Fibroblast of lung (primary cell): Measurements from ENCODE around the gene SNAPC2. TPM values are rescaled to one million over a fixed set of nuclear protein-coding genes. Genes with fewer than 3 reads are reported as not detected.

Experiments
- DNase-seq, 2 donors: peaks; one replicate each; pipeline versions ENCODE4 v3.0.0 to v3.0.0-alpha.2; 2010; ENCODE audit warnings: low read depth in 2 of 2
- H2AFZ ChIP-seq: 2 replicates; pipeline ENCODE4 v1.5.1; 2012; ENCODE audit warnings: low read length, control low read depth, inconsistent platforms
- H3K27ac ChIP-seq: 2 replicates; pipeline ENCODE4 v1.5.1; 2011; ENCODE audit warnings: low read length, control low read depth; ENCODE audit not compliant: insufficient read depth
- H3K27me3 ChIP-seq: 2 replicates; pipeline ENCODE4 v1.5.1; 2011; ENCODE audit warnings: mild to moderate bottlenecking, low read length; ENCODE audit not compliant: control insufficient read depth, insufficient read depth
- H3K36me3 ChIP-seq: 2 replicates; pipeline ENCODE4 v1.5.1; 2011; ENCODE audit warnings: low read length; ENCODE audit not compliant: control insufficient read depth, insufficient read depth
- H3K4me1 ChIP-seq: 2 replicates; pipeline ENCODE4 v1.5.1; 2011; ENCODE audit warnings: low read length; ENCODE audit not compliant: control insufficient read depth, insufficient read depth; ENCODE audit errors: extremely low read depth
- H3K4me2 ChIP-seq: 2 replicates; pipeline ENCODE4 v1.5.1; 2011; ENCODE audit warnings: low read length, control low read depth; ENCODE audit not compliant: insufficient read depth; ENCODE audit errors: extremely low read depth
- H3K4me3 ChIP-seq, 4 experiments: fragments of 200-600 bp in 1 of 4; sonication (generic) in 1 of 4; replicated peaks in 1 of 4; 2 replicates each; pipeline ENCODE4 v1.5.1; 2011 to 2016; ENCODE audit warnings: low read length in 4 of 4, low read depth in 3 of 4, mild to moderate bottlenecking in 3 of 4, control low read depth in 2 of 4, inconsistent platforms in 1 of 4, mixed read lengths in 1 of 4; ENCODE audit not compliant: insufficient read depth in 1 of 4; ENCODE audit errors: control extremely low read depth in 1 of 4
- H3K79me2 ChIP-seq: 2 replicates; pipeline ENCODE4 v1.5.1; 2012; ENCODE audit warnings: mild to moderate bottlenecking, low read length, inconsistent platforms; ENCODE audit not compliant: control insufficient read depth, insufficient read depth
- H3K9ac ChIP-seq: 2 replicates; pipeline ENCODE4 v1.5.1; 2011; ENCODE audit warnings: mild to moderate bottlenecking, low read length, control low read depth; ENCODE audit not compliant: insufficient read depth
- H3K9me3 ChIP-seq: 2 replicates; pipeline ENCODE4 v1.5.1; 2012; ENCODE audit warnings: low read depth, low read length; ENCODE audit not compliant: control insufficient read depth, insufficient read depth
- H4K20me1 ChIP-seq: 2 replicates; pipeline ENCODE4 v1.5.1; 2011; ENCODE audit warnings: low read length; ENCODE audit not compliant: control insufficient read depth, insufficient read depth; ENCODE audit errors: extremely low read depth
- CTCF ChIP-seq, 2 donors: IDR thresholded peaks in 1 of 2; conservative IDR thresholded peaks in 1 of 2; 1 replicate in 1 of 2; 2 replicates in 1 of 2; pipeline ENCODE4 v1.5.1; 2011 to 2012; ENCODE audit warnings: low read length in 2 of 2, control low read depth in 1 of 2, inconsistent platforms in 1 of 2, low read depth in 1 of 2, mild to moderate bottlenecking in 1 of 2
- EZH2 ChIP-seq: IDR thresholded peaks from 2 replicates; pipeline ENCODE4 v1.5.1; 2012; ENCODE audit warnings: low read length, control low read depth, mild to moderate bottlenecking; ENCODE audit errors: missing control alignments
- polyA plus RNA-seq, 2 donors: library from polyadenylated mRNA; depleted of rRNA in 1 of 2; stranded (reverse) in 1 of 2; unstranded in 1 of 2; fragments of >200 nt; gene quantifications; 2 replicates each; pipeline ENCODE4 v1.2.1, GENCODE V29; 2011 to 2012; ENCODE audit warnings: missing spikeins in 1 of 2
- total RNA-seq: library from RNA; depleted of rRNA; stranded (reverse); fragments of >200 nt; gene quantifications from 2 replicates; pipeline ENCODE4 v1.2.1, GENCODE V29; 2014

Gene SNAPC2
- total and polyA plus RNA-seq, 2 donors (not counting 1 experiment from before 2014, with no cell fraction given): 11.4 to 13.4 TPM

GRCh38 chr19:7877249-7877836 is 42.8 kb upstream of the SNAPC2 start:
- Histone ChIP-seq H3K4me1 (no peaks in the 10 kb centered on the region), H3K9me3 (no peaks in the 10 kb centered on the region), H4K20me1 (no peaks in the 10 kb centered on the region), H2AFZ (no peak overlapping the region), H3K27ac (no peak overlapping the region), H3K79me2 (no peaks in the 10 kb centered on the region), H3K4me3 (no peak overlapping the region), H3K27me3 (peaks cover 17% of the 10 kb centered on the region), H3K36me3 (no peaks in the 10 kb centered on the region), H3K9ac (no peak overlapping the region), H3K4me2 (no peak overlapping the region)
- DNase-seq: no peak
- TF ChIP-seq CTCF (conservative IDR thresholded peaks at IDR 0.05 in 1 of 2, IDR thresholded peaks at IDR 0.05 in 1 of 2; ENCODE audit: low read depth in 1 of 2, low read length in 2 of 2) (no peak), EZH2 (no peak)

GRCh38 chr19:7879111-7879807 is 40.9 kb upstream of the SNAPC2 start:
- no peaks in the 10 kb centered on the region for H4K20me1 ChIP-seq
- peaks cover 7% of the 10 kb centered on the region for H3K27me3 ChIP-seq
- no peaks in the 10 kb centered on the region for H3K4me1 ChIP-seq
- H3K79me2 ChIP-seq: no peaks in the 10 kb centered on the region
- H3K4me2 ChIP-seq: no peak overlapping the region
- no peak overlapping the region for H2AFZ ChIP-seq
- no peak overlapping the region for H3K4me3 ChIP-seq
- H3K27ac ChIP-seq: no peak overlapping the region
- no peaks in the 10 kb centered on the region for H3K36me3 ChIP-seq
- DNase-seq: no peak
- no peak overlapping the region for H3K9ac ChIP-seq
- no peaks in the 10 kb centered on the region for H3K9me3 ChIP-seq
- TF ChIP-seq EZH2 (no peak), CTCF (conservative IDR thresholded peaks at IDR 0.05 in 1 of 2, IDR thresholded peaks at IDR 0.05 in 1 of 2; ENCODE audit: low read depth in 1 of 2, low read length in 2 of 2) (no peak)

GRCh38 chr19:7879836-7880235 is 40.3 kb upstream of the SNAPC2 start:
- no peak overlapping the region for H3K27ac ChIP-seq
- H4K20me1 ChIP-seq: no peaks in the 10 kb centered on the region
- H2AFZ ChIP-seq: no peak overlapping the region
- H3K4me1 ChIP-seq: no peaks in the 10 kb centered on the region
- TF ChIP-seq CTCF (conservative IDR thresholded peaks at IDR 0.05 in 1 of 2, IDR thresholded peaks at IDR 0.05 in 1 of 2; ENCODE audit: low read depth in 1 of 2, low read length in 2 of 2) (no peak), EZH2 (no peak)
- H3K79me2 ChIP-seq: no peaks in the 10 kb centered on the region
- no peaks in the 10 kb centered on the region for H3K9me3 ChIP-seq
- no peak overlapping the region for H3K4me2 ChIP-seq
- H3K36me3 ChIP-seq: no peaks in the 10 kb centered on the region
- no peak overlapping the region for H3K4me3 ChIP-seq
- no peak for DNase-seq
- peaks cover 4% of the 10 kb centered on the region for H3K27me3 ChIP-seq
- H3K9ac ChIP-seq: no peak overlapping the region
